GM18861 (cell line): ENCODE data around the gene NMNAT3.
"Not testable (repeated sequence)": the region's sequence is repeated elsewhere in the genome, so short reads cannot be mapped to it uniquely, and the experiment has no call there.

ENCODE experiments used
- ATAC-seq: cut with Tn5 transposase; IDR thresholded peaks from one replicate; pipeline ENCODE4 v1.9.1; 2021; ENCODE audit not compliant: unreplicated experiment

The NMNAT3 gene

GRCh38 chr3:139639662-139640061 is 38.1 kb downstream of the NMNAT3 start:
- no peak for ATAC-seq

- ATAC-seq, result no peak
Measured at GRCh38 chr3:139638518-139638917, 39.3 kb downstream of the NMNAT3 start.

GRCh38 chr3:139636511-139636910 is 41.3 kb downstream of the NMNAT3 start:
- no peak for ATAC-seq

DNA sequence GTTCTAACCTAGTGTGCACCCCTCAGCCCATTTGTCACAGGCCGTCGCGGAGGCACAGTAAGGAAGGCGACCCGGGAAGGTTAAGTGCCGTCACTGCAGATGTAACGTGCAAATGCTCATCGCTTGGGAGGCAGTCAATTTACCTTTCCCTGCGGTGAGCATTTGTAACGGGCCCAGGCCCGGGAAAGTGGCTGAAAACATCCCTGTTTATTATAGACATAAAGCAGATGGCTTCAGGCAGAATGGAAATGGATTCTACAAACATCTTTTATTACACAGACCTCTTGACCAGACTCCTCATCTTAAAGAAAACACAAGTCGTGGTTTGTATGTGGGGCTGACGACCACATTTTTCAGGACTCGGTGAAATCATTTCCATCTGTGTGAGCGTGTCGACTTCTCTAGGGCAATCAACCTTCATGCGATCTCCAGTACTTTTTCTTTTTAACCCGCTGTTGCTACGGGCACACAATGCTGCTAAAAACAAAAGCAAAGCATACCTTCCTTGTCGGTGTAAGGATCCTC is 43.6 kb downstream of the NMNAT3 start:
- ATAC-seq, result no peak

DNA sequence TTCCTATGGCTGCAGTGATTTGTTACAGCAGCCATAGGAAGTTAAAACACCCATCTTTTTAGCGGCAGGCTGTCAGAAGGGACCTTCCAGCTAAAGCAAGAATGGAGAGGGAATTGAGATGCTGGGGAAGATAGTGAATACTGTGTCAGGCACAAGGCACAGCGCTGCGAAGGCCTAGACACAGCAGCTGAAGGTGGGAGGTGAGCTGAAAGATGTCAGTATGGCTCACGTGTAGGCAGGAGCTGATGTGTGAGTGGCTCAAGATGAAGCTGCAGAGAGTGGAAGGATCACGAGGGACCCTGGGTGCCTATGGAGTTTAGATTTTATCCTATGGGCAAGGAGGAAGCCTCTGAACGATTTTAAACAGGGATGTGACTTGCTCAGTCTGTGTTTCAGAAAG is 44.3 kb downstream of the NMNAT3 start:
- ATAC-seq, result no peak

DNA sequence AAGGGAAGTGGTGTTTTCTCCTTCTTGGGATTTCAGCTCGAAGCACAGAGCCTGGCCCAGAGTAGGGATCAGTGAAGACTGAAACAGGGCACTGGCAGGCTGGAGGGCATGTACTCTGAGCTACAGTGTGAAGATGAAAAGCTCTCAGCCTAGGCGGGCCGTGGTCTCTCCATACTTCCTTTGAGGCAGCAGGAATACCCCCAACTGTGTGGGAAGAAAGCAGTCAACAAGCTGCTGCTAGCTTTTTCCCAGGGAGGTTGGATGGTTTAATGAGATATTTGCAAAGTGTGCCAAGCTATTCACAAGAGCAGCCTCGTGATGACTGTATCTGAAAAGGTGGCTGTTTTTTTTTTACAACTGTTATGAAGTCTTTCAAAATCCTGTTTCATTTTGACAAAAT is 47.2 kb downstream of the NMNAT3 start:
- no peak for ATAC-seq

DNA sequence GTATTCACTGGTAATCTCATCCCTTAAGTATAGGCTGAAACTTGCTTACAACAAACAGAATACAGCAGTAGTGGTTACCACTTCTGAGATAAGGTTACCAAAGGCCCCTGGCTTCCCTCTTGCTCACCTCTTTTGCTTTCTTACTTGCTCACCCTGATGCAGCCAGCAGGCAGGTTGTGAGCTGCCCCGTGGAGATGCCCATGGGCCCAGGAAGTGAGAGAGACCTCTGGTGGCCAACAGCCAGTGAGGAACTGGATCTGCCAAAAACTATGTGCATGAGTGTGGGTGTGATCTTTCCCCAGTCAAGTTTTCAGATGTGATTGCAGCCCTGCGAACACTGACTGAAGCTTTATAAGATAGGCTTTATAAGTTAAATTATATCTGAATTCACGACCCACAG is 48.7 kb downstream of the NMNAT3 start:
- no peak for ATAC-seq

- ATAC-seq, result no peak
Measured at GRCh38 chr3:139627759-139628158, 50.0 kb downstream of the NMNAT3 start.

- no peak for ATAC-seq
Measured at GRCh38 chr3:139620438-139620837, 57.3 kb downstream of the NMNAT3 start.

DNA sequence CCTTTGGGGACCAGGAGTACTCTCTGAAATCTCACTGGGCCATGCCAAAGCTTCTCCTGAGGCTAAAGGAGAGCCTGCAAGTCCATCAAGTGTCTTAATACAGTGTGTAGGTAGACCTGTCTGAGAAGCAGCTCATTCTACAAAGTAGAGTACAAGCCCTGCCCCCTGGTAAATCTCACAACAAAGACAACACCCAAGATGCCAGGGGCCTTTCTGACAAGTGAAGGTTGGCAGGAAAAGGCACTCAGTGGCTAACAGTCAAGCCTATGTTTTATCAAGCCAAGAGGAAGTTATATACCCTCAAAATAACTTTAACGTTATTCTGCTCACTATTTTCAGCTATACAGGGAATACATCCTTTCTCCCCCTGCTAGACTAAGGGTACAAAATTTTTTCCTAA is 58.3 kb downstream of the NMNAT3 start:
- ATAC-seq, result no peak

DNA sequence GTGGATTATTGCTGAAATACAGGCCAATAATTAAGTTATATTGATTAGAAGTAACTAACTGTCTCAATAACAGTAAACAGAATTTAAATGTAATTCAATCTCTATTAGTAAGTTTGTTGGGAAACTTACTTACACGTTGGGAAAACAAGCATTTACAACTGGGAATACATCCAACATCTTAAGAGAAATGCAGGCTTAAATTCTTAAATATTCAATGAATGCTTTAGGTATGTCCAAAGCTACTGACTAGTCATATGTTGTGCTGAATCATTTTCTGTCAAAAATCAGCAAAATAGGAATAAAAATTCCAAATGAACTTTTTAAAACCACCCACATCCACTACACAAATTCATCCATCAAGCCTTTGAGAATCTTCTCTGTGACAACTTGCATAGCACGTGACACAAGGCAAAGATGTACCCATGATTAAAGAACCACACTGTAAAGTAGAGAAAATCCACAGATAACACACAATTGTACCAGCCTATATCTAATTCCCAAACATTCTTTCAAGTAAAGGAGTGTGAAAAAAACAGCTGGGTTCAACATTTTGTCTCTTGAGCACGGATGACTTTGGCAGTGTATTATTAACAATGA is 60.0 kb downstream of the NMNAT3 start:
- ATAC-seq, result no peak

DNA sequence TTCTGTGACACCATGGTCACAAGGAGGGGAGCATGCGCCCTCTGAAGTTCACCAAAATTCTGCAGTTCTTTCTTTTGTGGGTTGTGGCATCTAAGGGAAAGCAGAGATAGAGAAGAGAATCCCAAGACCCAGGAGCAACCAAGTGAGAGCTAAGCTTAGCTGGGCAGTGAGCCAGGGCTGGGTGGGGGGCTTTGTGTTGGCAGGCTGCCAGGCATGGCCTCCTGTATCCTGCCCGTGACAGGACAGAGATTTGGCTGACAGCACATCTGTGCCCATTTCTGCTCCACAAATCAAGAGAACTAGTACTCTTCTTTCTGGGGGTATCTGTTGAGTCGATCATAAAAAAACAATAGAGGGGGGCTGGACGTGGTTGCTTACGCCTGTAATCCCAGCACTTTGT is 66.2 kb downstream of the NMNAT3 start:
- no peak for ATAC-seq

GRCh38 chr3:139610886-139611285 is 66.9 kb downstream of the NMNAT3 start:
- no peak for ATAC-seq

DNA sequence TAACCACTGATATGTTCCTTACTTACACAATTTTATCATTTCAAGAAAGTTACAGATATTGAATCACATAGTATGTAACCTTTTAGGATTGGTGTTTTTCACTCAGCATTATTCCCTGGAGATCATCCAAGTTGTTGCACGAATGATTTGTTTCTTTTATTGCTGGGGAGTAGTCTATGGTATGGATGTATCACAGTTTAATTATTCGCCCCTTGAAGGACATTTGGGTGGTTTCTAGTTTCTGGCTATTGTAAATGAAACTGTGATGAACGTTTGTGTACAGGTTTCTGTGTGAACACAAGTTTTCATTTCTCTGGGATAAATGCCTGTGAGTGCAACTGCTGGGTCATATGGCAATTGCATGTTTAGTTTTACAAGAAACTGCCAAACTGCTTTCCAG is 68.8 kb downstream of the NMNAT3 start:
- ATAC-seq, result no peak

GRCh38 chr3:139608108-139608380 is 69.7 kb downstream of the NMNAT3 start:
- ATAC-seq, result no peak

DNA sequence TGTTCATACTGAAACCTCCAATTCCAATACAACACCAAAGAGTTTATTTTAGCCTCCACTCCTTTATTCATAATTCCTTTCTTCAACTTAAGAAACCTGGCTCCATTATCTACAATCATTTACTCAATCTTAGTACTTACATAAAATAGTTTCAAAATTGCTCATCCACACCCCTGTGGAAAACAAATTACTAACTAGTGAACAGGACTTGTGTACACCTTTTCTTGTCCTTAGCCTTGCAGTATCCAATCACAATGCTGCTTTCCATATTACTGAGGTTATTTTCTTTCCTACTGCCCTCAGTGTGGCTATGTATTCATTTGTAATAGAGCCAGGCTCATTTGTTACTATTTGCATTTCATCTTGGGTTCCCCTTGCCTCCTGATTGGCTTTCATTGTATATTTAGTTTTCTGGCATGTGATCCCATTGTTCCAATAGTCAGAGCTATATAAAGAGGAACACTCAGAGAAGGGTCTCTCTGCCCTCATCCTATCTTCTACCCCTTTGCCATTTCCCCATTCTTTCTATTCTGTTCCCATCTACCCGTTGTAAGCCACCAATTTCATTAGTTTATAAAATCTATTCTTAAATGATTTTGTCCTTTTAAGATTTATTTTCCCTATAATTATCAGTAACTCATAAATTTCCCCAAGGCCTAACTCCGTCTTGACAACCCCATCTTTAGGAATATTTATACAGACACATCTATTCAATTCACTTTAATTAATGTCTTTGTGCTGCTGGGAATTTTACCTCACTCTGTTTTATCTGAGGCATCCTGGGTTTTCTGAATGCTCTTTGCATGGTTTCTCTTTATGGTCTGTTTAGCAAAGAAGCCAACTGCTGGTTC is 70.3 kb downstream of the NMNAT3 start:
- ATAC-seq, result no peak

GRCh38 chr3:139602003-139602402 is 75.8 kb downstream of the NMNAT3 start:
- ATAC-seq, result no peak

- ATAC-seq, result no peak
Measured at GRCh38 chr3:139601191-139601961, 76.4 kb downstream of the NMNAT3 start.

- ATAC-seq, result no peak
Measured at GRCh38 chr3:139597947-139598346, 79.8 kb downstream of the NMNAT3 start.

DNA sequence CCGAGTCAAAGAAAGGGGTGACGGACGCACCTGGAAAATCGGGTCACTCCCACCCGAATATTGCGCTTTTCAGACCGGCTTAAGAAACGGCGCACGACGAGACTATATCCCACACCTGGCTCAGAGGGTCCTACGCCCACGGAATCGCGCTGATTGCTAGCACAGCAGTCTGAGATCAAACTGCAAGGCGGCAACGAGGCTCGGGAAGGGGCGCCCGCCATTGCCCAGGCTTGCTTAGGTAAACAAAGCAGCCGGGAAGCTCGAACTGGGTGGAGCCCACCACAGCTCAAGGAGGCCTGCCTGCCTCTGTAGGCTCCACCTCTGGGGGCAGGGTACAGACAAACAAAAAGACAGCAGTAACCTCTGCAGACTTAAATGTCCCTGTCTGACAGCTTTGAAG is 86.6 kb downstream of the NMNAT3 start:
- not testable (repeated sequence) for ATAC-seq

DNA sequence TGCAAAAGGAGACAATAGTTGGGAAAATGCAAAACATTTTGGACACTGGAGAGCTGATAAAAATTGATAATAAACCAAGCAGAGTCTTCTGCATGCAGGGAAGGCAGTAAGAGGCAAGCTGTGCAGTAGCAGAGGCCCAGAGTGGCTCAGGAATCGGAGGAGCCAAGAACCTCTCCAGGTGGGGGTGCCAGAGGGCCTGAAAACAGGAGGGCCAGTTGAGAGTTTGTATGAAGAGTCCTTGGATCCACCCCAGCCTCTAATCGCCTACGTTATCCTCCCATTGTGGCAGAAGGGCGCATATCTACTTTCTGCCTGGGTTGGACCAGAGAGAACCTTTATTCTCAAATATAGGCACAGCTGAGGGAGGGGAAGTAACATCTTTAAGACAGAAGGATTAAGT is 89.3 kb downstream of the NMNAT3 start:
- no peak for ATAC-seq

DNA sequence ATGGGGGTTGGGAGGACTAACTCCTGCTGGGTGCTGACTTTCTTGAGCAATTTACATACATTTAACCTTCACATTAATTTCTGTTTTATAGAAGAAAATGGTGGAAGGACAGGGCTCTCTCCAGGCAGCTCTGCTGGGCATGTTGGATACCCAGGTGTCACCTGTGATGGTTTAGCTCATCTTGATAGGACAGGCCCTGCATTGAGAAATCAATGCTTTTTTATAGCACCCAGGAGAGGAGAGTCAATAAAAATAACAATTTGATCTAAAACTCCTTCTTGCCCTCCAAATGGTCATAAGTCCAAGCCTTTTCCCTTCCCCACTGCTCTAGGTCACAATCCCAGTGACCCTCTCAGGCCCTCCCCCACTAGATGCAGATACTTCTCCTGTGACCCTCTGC is 90.0 kb downstream of the NMNAT3 start:
- no peak for ATAC-seq
